ENCODE measurements around the gene COL15A1.
A peak's percentile ranks its signal among the peaks of the same experiment; 100 is the strongest.
"Not testable (repeated sequence)": the region's sequence is repeated elsewhere in the genome, so short reads cannot be mapped to it uniquely, and the experiment has no call there.

COL15A1 gene

GRCh38 chr9:98908897-98909634 lies 34.6 kb upstream of the COL15A1 start:
- TF ChIP-seq CTCF (IDR thresholded peaks at IDR 0.05; ENCODE audit: low read depth, low read length), result no peak
- peak; percentile 92 for DNase-seq (ENCODE audit: extremely low read depth, low read depth)

- no peak for DNase-seq (ENCODE audit: extremely low read depth, low read depth)
- no peak for TF ChIP-seq CTCF (IDR thresholded peaks at IDR 0.05; ENCODE audit: low read depth, low read length)
These were observed 33.8 kb upstream of the COL15A1 start for GRCh38 chr9:98909935-98910334.

GRCh38 chr9:98911042-98911441 lies 32.7 kb upstream of the COL15A1 start:
- TF ChIP-seq CTCF (IDR thresholded peaks at IDR 0.05; ENCODE audit: low read depth, low read length), result no peak
- DNase-seq (ENCODE audit: extremely low read depth, low read depth), result no peak

- DNase-seq (ENCODE audit: extremely low read depth, low read depth), result not testable (repeated sequence)
These were observed 32.0 kb upstream of the COL15A1 start for GRCh38 chr9:98911738-98912137.

DNA sequence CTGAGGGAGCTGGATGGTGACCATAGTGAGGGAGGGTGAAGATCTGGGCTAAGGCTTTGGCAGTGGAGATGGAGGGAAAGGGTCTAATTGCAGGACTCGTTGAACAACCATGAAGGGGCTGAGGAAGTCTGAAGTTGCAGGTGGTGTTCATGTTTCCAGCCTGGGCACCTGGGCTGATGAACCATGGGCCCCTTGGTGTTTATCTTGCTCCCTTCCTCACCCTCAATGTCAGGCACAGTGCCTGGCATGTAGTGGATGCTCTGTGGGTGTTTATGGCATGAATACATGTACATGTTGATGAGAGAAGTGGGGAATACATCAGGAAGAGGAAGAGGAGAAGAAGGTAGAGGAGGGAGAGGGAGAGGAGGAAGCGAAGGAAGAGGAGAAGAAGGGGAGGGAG lies 31.3 kb upstream of the COL15A1 start:
- no peak for TF ChIP-seq CTCF (IDR thresholded peaks at IDR 0.05; ENCODE audit: low read depth, low read length)
- no peak for DNase-seq (ENCODE audit: extremely low read depth, low read depth)

GRCh38 chr9:98913044-98913443 lies 30.7 kb upstream of the COL15A1 start:
- DNase-seq (ENCODE audit: extremely low read depth, low read depth), result no peak
- no peak for TF ChIP-seq CTCF (IDR thresholded peaks at IDR 0.05; ENCODE audit: low read depth, low read length)

DNA sequence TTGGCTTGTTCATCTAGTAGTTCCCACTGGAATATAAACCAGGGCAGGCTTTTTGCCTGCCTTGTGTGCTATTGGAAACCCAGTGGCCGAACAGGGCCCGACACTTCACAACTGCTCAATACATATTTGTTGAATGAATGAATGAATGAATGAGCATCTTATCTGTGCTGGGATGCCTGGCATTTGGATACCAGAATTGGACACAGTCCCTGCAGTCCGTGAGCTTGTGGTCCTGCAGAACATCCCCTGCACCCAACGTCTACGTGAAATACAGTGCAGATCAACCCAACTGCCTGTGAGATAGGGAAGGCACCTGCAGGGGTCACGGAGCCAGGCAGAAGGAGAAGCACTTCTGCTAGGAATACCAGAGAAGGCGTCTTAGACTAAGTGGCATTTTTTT lies 30.0 kb upstream of the COL15A1 start:
- DNase-seq (ENCODE audit: extremely low read depth, low read depth), result no peak
- TF ChIP-seq CTCF (IDR thresholded peaks at IDR 0.05; ENCODE audit: low read depth, low read length), result no peak

GRCh38 chr9:98915599-98915998 lies 28.1 kb upstream of the COL15A1 start:
- TF ChIP-seq CTCF (IDR thresholded peaks at IDR 0.05; ENCODE audit: low read depth, low read length), result no peak
- DNase-seq (ENCODE audit: extremely low read depth, low read depth), result no peak
